Neuronal stem cell (in vitro differentiated cells): Measurements from ENCODE around the gene PRPH.

Experiments
- DNase-seq: peaks from one replicate; pipeline ENCODE4 v3.0.0-alpha.2; 2013; ENCODE audit warnings: low spot score
- H2AFZ ChIP-seq: one replicate; pipeline ENCODE4 v1.6.1; 2013; ENCODE audit warnings: mild to moderate bottlenecking, low read length, inconsistent platforms
- H2AK5ac ChIP-seq: 2 replicates; pipeline ENCODE4 v1.6.1; 2013; ENCODE audit warnings: low read depth, mild to moderate bottlenecking, inconsistent platforms, low read length, moderate library complexity, mixed read lengths
- H2BK120ac ChIP-seq: 2 replicates; pipeline ENCODE4 v1.6.1; 2013; ENCODE audit warnings: low read depth, mild to moderate bottlenecking, inconsistent platforms, low read length, moderate library complexity, mixed read lengths
- H2BK12ac ChIP-seq: one replicate; pipeline ENCODE4 v1.6.1; 2013; ENCODE audit warnings: low read length, inconsistent platforms
- H2BK15ac ChIP-seq: 2 replicates; pipeline ENCODE4 v1.6.1; 2013; ENCODE audit warnings: mild to moderate bottlenecking, low read length, inconsistent platforms, mixed read lengths
- H2BK5ac ChIP-seq: one replicate; pipeline ENCODE4 v1.6.1; 2013; ENCODE audit warnings: inconsistent platforms, mild to moderate bottlenecking, low read length, moderate library complexity
- H3K14ac ChIP-seq: one replicate; pipeline ENCODE4 v1.6.1; 2013; ENCODE audit warnings: low read length, inconsistent platforms
- H3K18ac ChIP-seq: 2 replicates; pipeline ENCODE4 v1.6.1; 2013; ENCODE audit warnings: low read length, inconsistent platforms
- H3K23ac ChIP-seq: 2 replicates; pipeline ENCODE4 v1.6.1; 2013; ENCODE audit warnings: low read depth, mild to moderate bottlenecking, mixed read lengths, low read length, inconsistent platforms; ENCODE audit not compliant: poor library complexity
- H3K27ac ChIP-seq: replicated peaks from 3 replicates; pipeline ENCODE4 v1.5.1; 2013; ENCODE audit warnings: low read length, inconsistent platforms
- H3K27me3 ChIP-seq, 3 experiments: 2 replicates each; pipeline ENCODE4 v1.6.1; 2013; ENCODE audit warnings: low read length in 3 of 3, mild to moderate bottlenecking in 2 of 3, inconsistent platforms in 1 of 3, low read depth in 1 of 3, mixed read lengths in 1 of 3, moderate library complexity in 1 of 3; ENCODE audit not compliant: control insufficient read depth in 3 of 3, insufficient read depth in 3 of 3
- H3K36me3 ChIP-seq, 2 donors: replicated peaks in 1 of 2; 2 replicates each; pipeline ENCODE4 v1.6.1; 2013; ENCODE audit warnings: low read length in 2 of 2; ENCODE audit not compliant: control insufficient read depth in 2 of 2, insufficient read depth in 2 of 2
- H3K4ac ChIP-seq: 2 replicates; pipeline ENCODE4 v1.6.1; 2013; ENCODE audit warnings: inconsistent platforms, mild to moderate bottlenecking, low read length, moderate library complexity
- H3K4me1 ChIP-seq, 2 donors: 1 replicate in 1 of 2; 2 replicates in 1 of 2; pipeline ENCODE4 v1.6.1; 2013; ENCODE audit warnings: low read length in 2 of 2, low read depth in 1 of 2; ENCODE audit not compliant: control insufficient read depth in 2 of 2, insufficient read depth in 1 of 2
- H3K4me2 ChIP-seq: one replicate; pipeline ENCODE4 v1.6.1; 2013; ENCODE audit warnings: mild to moderate bottlenecking, low read length, inconsistent platforms; ENCODE audit not compliant: insufficient read depth, poor library complexity, severe bottlenecking
- H3K4me3 ChIP-seq, 2 donors: 2 replicates each; pipeline ENCODE4 v1.5.1; 2013; ENCODE audit warnings: low read length in 2 of 2, mild to moderate bottlenecking in 2 of 2, inconsistent platforms in 1 of 2, moderate library complexity in 1 of 2
- H3K79me1 ChIP-seq: one replicate; pipeline ENCODE4 v1.6.1; 2013; ENCODE audit warnings: low read depth, mild to moderate bottlenecking, inconsistent platforms, low read length, moderate library complexity
- H3K9ac ChIP-seq: one replicate; pipeline ENCODE4 v1.6.1; 2013; ENCODE audit warnings: mild to moderate bottlenecking, low read depth, low read length, inconsistent platforms; ENCODE audit not compliant: poor library complexity
- H3K9me3 ChIP-seq, 2 donors: replicated peaks in 1 of 2; 2 replicates each; pipeline versions ENCODE3 to v1.6.1; 2013; ENCODE audit warnings: low read length in 2 of 2, mild to moderate bottlenecking in 2 of 2, inconsistent platforms in 1 of 2, low read depth in 1 of 2, mixed read lengths in 1 of 2, moderate library complexity in 1 of 2; ENCODE audit not compliant: control insufficient read depth in 2 of 2, insufficient read depth in 1 of 2
- H4K8ac ChIP-seq: one replicate; pipeline ENCODE4 v1.6.1; 2013; ENCODE audit warnings: low read depth, mild to moderate bottlenecking, inconsistent platforms, low read length, moderate library complexity
- H4K91ac ChIP-seq: one replicate; pipeline ENCODE4 v1.6.1; 2013; ENCODE audit warnings: low read length, low read depth, mild to moderate bottlenecking, inconsistent platforms; ENCODE audit not compliant: poor library complexity
- WGBS, 2 donors: extraction: QIAGEN DNeasy Blood & Tissue Kit; methylation state at CpG; one replicate each; pipeline ENCODE4 v1.1.7; 2013; ENCODE audit warnings: missing lambda C conversion rate in 2 of 2, mixed read lengths in 1 of 2; ENCODE audit not compliant: insufficient read length in 2 of 2, insufficient replicate concordance in 1 of 2; ENCODE audit errors: extremely low coverage in 2 of 2; 5-methylcytosine and 5-hydroxymethylcytosine counted together

Gene PRPH

GRCh38 chr12:49288412-49288853, 6.5 kb upstream of the PRPH start:
- H3K9ac ChIP-seq: no peak overlapping the region
- no peaks in the 10 kb centered on the region for H3K9me3 ChIP-seq
- no peak overlapping the region for H3K23ac ChIP-seq
- no CpG with 5 or more reads among the region's 11 CpGs for WGBS, 2 donors
- no peaks in the 10 kb centered on the region for H3K36me3 ChIP-seq
- no peak overlapping the region for H3K18ac ChIP-seq
- no peak overlapping the region for H3K4me3 ChIP-seq
- peak overlapping the region; percentile 38 for H2AK5ac ChIP-seq
- no peak overlapping the region for H2BK120ac ChIP-seq
- no peak overlapping the region for H4K91ac ChIP-seq
- H2BK12ac ChIP-seq: no peak overlapping the region
- no peak for DNase-seq
- no peak overlapping the region for H3K14ac ChIP-seq
- no peak overlapping the region for H3K4ac ChIP-seq
- no peak overlapping the region for H4K8ac ChIP-seq
- H2BK5ac ChIP-seq: no peak overlapping the region
- H3K27ac ChIP-seq: no peak overlapping the region
- H3K4me1 ChIP-seq: peaks cover 5 to 7% of the 10 kb centered on the region in 2 donors
- no peak overlapping the region for H3K4me2 ChIP-seq
- no peak overlapping the region for H2BK15ac ChIP-seq
- peaks cover 0 to 27% (median 17%) of the 10 kb centered on the region in 3 experiments for H3K27me3 ChIP-seq
- no peak overlapping the region for H2AFZ ChIP-seq
- H3K79me1 ChIP-seq: no peaks in the 10 kb centered on the region

- Histone ChIP-seq H2AK5ac (peak overlapping the region; percentile 38), H2BK5ac (no peak overlapping the region), H2AFZ (peak overlapping the region; percentile 59), H3K27me3 (peaks cover 0 to 33% (median 23%) of the 10 kb centered on the region in 3 experiments), H3K36me3 (no peaks in the 10 kb centered on the region), H3K18ac (peak overlapping the region; percentile 24), H3K14ac (no peak overlapping the region), H3K79me1 (no peaks in the 10 kb centered on the region), H3K4me3 (no peak overlapping the region), H2BK15ac (peak overlapping the region; percentile 72), H4K91ac (no peak overlapping the region), H3K4me1 (peaks cover 8 to 10% of the 10 kb centered on the region in 2 donors), H3K4ac (no peak overlapping the region), H3K9me3 (no peaks in the 10 kb centered on the region), H2BK12ac (peak overlapping the region; percentile 84), H2BK120ac (no peak overlapping the region), H4K8ac (no peak overlapping the region), H3K4me2 (no peak overlapping the region), H3K27ac (no peak overlapping the region), H3K9ac (no peak overlapping the region), H3K23ac (peak overlapping the region; percentile 16)
- no peak for DNase-seq
- WGBS, 2 donors: no CpG with 5 or more reads among the region's 9 CpGs
These were observed 5.9 kb upstream of the PRPH start for GRCh38 chr12:49288922-49289555.

GRCh38 chr12:49292729-49293055, 2.3 kb upstream of the PRPH start:
- no peak overlapping the region for H3K14ac ChIP-seq
- WGBS, 2 donors: no CpG with 5 or more reads among the region's 7 CpGs
- H3K4me2 ChIP-seq: no peak overlapping the region
- H3K27me3 ChIP-seq: peaks cover 31 to 65% (median 59%) of the 10 kb centered on the region in 3 experiments
- H3K4ac ChIP-seq: no peak overlapping the region
- H2BK15ac ChIP-seq: no peak overlapping the region
- no peak overlapping the region for H3K9ac ChIP-seq
- H4K8ac ChIP-seq: no peak overlapping the region
- no peak overlapping the region for H2BK5ac ChIP-seq
- no peak overlapping the region for H3K27ac ChIP-seq
- peak overlapping the region; percentile 75 for H2AFZ ChIP-seq
- no peak overlapping the region for H2BK12ac ChIP-seq
- no peaks in the 10 kb centered on the region for H3K79me1 ChIP-seq
- H2AK5ac ChIP-seq: no peak overlapping the region
- no peaks in the 10 kb centered on the region for H3K36me3 ChIP-seq
- H3K4me3 ChIP-seq: no peak overlapping the region
- H3K9me3 ChIP-seq: no peaks in the 10 kb centered on the region
- H2BK120ac ChIP-seq: no peak overlapping the region
- no peak for DNase-seq
- no peak overlapping the region for H4K91ac ChIP-seq
- peak overlapping the region; percentile 16 for H3K18ac ChIP-seq
- peaks cover 17 to 23% of the 10 kb centered on the region in 2 donors for H3K4me1 ChIP-seq
- H3K23ac ChIP-seq: no peak overlapping the region

DNA sequence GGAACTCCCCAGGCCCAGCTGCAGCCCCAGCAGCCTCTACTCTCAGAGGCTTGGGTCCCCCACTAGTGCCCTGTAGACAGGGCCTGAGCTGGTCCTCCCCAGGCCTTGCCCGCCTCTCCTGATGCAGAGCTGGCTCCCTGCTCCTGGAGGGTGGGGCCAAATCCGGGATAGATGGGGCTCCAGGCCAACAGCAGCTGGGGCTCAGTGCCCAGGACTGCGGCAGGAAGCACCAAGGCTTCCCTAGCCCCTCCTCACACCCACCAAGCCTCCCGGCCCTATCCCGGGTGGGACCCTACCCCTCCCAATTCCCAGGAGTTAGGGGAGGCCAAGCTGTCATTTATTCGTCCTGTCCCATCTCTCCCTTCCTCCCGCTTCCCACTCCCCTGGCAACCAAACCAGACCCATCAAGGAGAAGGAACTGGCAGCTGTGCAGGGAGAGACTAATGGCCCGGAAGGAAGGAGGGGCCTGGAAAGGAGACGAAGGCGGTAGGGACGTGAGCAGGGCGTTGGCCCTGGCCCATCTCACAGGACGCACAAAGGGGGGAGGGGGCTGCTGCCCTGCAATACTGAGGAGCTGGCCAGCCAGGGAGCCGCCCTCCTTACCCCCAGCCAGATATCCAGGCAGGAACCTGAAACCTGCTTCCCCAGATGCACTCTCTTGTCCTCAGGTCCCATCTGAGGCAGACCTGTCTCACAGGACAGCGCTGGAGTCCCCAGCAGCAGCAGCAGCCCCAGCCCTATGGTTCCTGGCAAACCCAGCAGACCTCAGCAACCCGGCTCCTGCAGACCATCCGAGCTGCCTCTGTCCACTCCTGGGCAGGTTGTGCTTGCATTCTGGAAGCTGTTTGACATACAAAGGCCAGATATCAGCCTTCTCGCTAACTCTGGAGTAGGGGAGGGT, 1.6 kb upstream of the PRPH start:
- Histone ChIP-seq H3K9ac (no peak overlapping the region), H4K8ac (no peak overlapping the region), H3K4ac (no peak overlapping the region), H3K36me3 (no peaks in the 10 kb centered on the region), H3K23ac (no peak overlapping the region), H2AK5ac (peak overlapping the region; percentile 56), H3K79me1 (no peaks in the 10 kb centered on the region), H4K91ac (no peak overlapping the region), H3K4me2 (peak overlapping the region; percentile 21), H3K27ac (no peak overlapping the region), H2BK5ac (no peak overlapping the region), H3K14ac (no peak overlapping the region), H3K4me1 (peaks cover 17 to 20% of the 10 kb centered on the region in 2 donors), H2BK120ac (no peak overlapping the region), H3K27me3 (peaks cover 37 to 71% (median 62%) of the 10 kb centered on the region in 3 experiments), H2AFZ (peak overlapping the region; percentile 75), H3K4me3 (no peak overlapping the region), H2BK12ac (no peak overlapping the region), H2BK15ac (peak overlapping the region; percentile 62), H3K18ac (peak overlapping the region; percentile 16), H3K9me3 (no peaks in the 10 kb centered on the region)
- no CpG with 5 or more reads among the region's 18 CpGs for WGBS, 2 donors
- DNase-seq: no peak
